HG03135 (cell line): ENCODE data around the gene OR5K1.
A peak's percentile ranks its signal among the peaks of the same experiment; 100 is the strongest.

Experiments used
- ATAC-seq: cut with Tn5 transposase; IDR thresholded peaks from one replicate; pipeline ENCODE4 v1.9.1; 2021; ENCODE audit warnings: mild to moderate bottlenecking, moderate library complexity; ENCODE audit not compliant: unreplicated experiment

The OR5K1 gene

DNA sequence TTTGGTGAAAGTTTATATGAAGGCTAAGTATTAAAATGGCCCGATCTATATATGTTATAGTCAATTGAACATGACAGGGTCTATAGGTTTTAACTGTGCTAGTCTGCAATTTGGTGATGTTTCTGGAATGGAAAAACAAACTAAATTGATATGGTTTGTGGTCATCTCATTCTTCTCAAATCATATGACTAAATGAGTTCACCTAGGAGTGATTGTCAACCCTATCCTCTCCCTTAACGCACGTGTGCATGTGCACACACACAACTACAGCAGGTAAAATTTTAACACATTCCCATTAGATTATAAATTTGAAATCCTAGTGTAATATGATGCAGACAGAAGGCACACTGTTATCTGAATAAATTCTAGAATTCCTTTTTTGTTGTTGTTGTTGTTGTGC, 50.7 kb downstream of the OR5K1 start:
- no peak for ATAC-seq

DNA sequence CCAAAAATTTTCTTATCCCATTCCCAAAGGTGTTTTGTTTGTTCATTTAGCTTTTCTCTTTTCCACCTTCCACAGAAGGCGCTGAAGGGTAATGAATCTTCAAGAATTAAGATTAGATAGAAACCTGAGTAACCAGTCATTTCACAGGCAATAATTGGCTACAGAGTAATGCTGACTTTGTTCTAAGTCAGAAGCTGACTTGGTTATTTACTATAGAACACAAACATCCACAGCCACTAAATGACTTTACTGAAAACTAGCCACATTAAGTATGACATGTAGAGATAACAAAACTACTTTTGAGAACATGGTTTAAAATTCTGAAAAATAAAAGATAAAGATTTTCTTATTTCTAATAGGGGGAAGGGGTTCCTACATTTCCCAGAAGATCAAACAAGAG, 51.9 kb downstream of the OR5K1 start:
- ATAC-seq = no peak

DNA sequence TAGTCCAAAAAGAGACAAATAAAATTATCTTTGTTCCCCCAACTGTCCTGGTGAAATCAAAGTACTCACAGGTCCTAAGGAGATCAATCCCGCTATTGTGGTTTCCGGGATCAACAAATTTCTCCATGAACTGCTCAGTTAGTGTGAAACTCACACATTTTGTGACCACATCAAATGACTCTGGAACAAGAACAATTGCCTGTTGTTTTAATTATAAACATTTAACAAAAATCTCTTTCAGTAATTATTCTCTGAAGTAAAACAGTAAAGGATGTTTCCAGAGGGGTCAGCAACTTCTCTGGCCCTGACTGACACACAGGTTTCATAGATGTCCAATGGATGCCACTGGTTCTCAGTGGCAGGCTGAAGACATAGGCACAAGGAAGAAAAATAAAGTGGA, 55.8 kb downstream of the OR5K1 start:
- no peak for ATAC-seq

DNA sequence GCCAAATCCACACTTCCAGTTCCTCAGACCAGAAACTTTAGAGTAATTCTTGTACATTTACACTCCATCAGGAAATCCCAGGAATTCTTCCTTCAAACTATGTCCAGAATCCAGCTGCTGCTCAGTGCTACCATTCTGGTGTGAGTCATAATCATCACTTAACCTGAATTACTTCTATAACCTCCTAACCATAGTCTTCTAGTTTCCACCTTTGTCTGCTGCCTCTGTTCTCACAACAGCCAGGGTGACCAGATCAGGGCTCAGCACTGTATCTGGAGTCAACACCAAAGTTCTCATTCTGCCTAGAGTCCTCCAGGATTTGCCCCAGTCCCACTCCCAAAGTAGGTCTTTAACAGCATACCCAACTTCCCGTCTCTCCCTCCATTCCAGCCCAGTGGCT, 56.4 kb downstream of the OR5K1 start:
- no peak for ATAC-seq

DNA sequence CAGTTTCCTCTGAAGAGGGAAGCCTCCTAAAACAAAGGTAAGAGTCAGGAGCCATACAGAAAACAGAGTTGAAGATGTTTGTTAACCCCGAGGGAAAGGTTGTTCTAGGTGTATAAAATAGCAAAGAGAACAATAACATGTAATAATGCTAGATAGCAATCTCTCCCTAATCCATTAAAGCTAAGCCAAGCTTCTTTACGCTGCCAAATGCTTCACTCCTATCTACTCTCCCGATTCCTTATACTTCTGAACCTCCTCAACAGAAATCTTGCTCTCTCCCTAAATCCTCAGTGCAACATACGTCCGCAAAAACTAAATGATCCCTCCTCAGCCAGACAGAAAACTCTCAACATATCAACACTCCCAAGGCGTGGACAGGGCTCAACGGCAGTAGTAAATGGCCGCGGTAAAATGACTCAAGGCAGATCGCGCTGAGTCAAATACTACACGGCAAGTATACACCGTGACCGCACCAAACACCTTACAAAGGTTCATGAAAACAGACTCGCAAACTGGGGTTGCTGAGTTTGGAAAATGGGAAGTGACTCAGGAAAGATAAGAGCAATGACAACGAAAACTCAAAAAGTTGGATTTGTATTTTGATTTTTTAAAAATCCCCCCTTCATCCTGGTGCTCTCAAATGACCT, 59.0 kb downstream of the OR5K1 start:
- peak; percentile 47 for ATAC-seq
